ENCODE results near the gene MRM1.

DNA sequence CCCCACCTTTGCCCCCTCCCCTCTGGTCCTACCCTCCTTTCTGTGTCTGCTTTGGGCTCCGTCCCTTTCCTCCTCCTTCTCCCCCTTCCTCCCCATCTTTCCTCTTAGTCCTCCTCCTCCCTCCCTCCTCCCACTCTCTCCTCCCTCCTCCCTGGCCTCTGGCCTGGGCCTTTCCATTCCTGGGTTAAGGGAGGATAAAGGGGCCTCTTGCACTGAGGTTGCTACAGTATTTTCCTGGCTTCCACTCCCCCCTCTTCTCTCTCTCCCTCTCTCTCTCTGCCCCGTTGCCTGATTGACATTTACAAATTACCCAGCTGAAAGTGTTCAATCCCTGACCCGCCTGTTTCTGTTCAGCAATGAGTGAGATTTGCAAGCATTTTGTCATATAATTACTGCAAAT lies 44.0 kb downstream of the MRM1 start:
- TF ChIP-seq POLR2A (IDR thresholded peaks at IDR 0.05; ENCODE audit: low read length) (no peak), NPAS2 (CRISPR knock-in tag; IDR thresholded peaks at IDR 0.05; ENCODE audit: borderline replicate concordance) (no peak), MAFK (IDR thresholded peaks at IDR 0.05; ENCODE audit: partially characterized antibody) (no peak), KDM1A (IDR thresholded peaks at IDR 0.05; ENCODE audit: low read depth) (no peak), CEBPB (IDR thresholded peaks at IDR 0.05) (no peak)
- TF ChIP-seq, protein P1, sequence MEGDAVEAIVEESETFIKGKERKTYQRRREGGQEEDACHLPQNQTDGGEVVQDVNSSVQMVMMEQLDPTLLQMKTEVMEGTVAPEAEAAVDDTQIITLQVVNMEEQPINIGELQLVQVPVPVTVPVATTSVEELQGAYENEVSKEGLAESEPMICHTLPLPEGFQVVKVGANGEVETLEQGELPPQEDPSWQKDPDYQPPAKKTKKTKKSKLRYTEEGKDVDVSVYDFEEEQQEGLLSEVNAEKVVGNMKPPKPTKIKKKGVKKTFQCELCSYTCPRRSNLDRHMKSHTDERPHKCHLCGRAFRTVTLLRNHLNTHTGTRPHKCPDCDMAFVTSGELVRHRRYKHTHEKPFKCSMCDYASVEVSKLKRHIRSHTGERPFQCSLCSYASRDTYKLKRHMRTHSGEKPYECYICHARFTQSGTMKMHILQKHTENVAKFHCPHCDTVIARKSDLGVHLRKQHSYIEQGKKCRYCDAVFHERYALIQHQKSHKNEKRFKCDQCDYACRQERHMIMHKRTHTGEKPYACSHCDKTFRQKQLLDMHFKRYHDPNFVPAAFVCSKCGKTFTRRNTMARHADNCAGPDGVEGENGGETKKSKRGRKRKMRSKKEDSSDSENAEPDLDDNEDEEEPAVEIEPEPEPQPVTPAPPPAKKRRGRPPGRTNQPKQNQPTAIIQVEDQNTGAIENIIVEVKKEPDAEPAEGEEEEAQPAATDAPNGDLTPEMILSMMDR (IDR thresholded peaks at IDR 0.05): no peak
- TF ChIP-seq, protein P2, sequence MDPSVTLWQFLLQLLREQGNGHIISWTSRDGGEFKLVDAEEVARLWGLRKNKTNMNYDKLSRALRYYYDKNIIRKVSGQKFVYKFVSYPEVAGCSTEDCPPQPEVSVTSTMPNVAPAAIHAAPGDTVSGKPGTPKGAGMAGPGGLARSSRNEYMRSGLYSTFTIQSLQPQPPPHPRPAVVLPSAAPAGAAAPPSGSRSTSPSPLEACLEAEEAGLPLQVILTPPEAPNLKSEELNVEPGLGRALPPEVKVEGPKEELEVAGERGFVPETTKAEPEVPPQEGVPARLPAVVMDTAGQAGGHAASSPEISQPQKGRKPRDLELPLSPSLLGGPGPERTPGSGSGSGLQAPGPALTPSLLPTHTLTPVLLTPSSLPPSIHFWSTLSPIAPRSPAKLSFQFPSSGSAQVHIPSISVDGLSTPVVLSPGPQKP (IDR thresholded peaks at IDR 0.05; ENCODE audit: low read depth, low read length): no peak
- TF ChIP-seq, protein P3, sequence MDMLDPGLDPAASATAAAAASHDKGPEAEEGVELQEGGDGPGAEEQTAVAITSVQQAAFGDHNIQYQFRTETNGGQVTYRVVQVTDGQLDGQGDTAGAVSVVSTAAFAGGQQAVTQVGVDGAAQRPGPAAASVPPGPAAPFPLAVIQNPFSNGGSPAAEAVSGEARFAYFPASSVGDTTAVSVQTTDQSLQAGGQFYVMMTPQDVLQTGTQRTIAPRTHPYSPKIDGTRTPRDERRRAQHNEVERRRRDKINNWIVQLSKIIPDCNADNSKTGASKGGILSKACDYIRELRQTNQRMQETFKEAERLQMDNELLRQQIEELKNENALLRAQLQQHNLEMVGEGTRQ (IDR thresholded peaks at IDR 0.05): no peak
- TF ChIP-seq, protein P4, sequence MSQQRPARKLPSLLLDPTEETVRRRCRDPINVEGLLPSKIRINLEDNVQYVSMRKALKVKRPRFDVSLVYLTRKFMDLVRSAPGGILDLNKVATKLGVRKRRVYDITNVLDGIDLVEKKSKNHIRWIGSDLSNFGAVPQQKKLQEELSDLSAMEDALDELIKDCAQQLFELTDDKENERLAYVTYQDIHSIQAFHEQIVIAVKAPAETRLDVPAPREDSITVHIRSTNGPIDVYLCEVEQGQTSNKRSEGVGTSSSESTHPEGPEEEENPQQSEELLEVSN (IDR thresholded peaks at IDR 0.05; ENCODE audit: borderline replicate concordance, low read depth): no peak
